Measurements from ENCODE around the gene NLRP8. TPM values are rescaled to one million over a fixed set of nuclear protein-coding genes. Genes with fewer than 3 reads are reported as not detected.

Gene NLRP8
- total RNA-seq, 1 donor from 2014 or later = not detected

DNA sequence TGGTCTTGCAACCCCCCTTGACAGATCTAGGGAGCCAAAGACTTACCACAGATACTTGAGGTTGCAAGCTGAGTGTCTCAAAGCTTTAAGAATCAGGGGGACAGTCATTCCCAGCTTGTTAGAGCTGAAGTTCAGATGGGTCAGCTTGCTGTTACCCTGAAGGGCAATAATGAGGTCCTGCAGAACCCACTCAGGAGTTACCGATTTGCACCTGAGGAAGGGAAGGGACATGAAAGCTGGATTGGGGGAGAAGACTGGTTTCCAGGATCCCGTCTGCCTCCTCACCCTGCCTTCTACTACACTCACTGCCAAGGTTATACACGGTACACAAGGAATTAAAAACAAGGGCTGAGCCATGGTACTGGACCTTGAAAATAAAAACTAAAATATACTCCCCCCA lies 39.9 kb upstream of the NLRP8 start:
- no peaks in the 10 kb centered on the region for H3K4me1 Mint-ChIP-seq (ENCODE audit: unreplicated experiment)
- TF ChIP-seq, protein P1, sequence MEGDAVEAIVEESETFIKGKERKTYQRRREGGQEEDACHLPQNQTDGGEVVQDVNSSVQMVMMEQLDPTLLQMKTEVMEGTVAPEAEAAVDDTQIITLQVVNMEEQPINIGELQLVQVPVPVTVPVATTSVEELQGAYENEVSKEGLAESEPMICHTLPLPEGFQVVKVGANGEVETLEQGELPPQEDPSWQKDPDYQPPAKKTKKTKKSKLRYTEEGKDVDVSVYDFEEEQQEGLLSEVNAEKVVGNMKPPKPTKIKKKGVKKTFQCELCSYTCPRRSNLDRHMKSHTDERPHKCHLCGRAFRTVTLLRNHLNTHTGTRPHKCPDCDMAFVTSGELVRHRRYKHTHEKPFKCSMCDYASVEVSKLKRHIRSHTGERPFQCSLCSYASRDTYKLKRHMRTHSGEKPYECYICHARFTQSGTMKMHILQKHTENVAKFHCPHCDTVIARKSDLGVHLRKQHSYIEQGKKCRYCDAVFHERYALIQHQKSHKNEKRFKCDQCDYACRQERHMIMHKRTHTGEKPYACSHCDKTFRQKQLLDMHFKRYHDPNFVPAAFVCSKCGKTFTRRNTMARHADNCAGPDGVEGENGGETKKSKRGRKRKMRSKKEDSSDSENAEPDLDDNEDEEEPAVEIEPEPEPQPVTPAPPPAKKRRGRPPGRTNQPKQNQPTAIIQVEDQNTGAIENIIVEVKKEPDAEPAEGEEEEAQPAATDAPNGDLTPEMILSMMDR (IDR thresholded peaks at IDR 0.05) = no peak
- no peaks in the 10 kb centered on the region for H3K36me3 Mint-ChIP-seq (ENCODE audit: unreplicated experiment)
- H3K4me3 Mint-ChIP-seq (ENCODE audit: unreplicated experiment) = no peak overlapping the region
- no peaks in the 10 kb centered on the region for H3K27me3 Mint-ChIP-seq (ENCODE audit: unreplicated experiment)
- DNase-seq (ENCODE audit: extremely low spot score, unreplicated experiment) = peak; percentile 23
- peaks cover 47% of the 10 kb centered on the region for H3K9me3 Mint-ChIP-seq (ENCODE audit: unreplicated experiment)
- no peak overlapping the region for H3K27ac Mint-ChIP-seq (ENCODE audit: unreplicated experiment)

DNA sequence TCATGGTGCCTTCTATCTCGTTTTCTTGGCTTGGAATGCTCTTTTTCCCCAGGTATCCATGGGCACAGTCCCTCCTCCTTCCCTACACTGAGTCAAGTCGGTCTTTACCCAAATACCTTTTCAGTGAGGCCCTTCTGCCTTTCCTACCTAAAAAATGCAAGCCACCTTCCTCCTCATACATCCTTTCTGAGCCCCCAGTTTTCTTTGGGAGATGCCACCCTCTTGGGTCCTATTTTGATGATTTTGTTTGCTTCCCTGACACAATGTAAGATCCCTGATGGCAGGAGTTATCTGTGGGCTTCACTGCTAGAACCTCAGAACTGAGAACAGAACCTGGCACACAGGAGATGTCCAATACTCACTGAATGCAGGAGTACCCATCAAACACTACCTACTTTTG lies 37.8 kb upstream of the NLRP8 start:
- peaks cover 36% of the 10 kb centered on the region for H3K9me3 Mint-ChIP-seq (ENCODE audit: unreplicated experiment)
- no peaks in the 10 kb centered on the region for H3K27me3 Mint-ChIP-seq (ENCODE audit: unreplicated experiment)
- DNase-seq (ENCODE audit: extremely low spot score, unreplicated experiment) = peak; percentile 11
- no peaks in the 10 kb centered on the region for H3K36me3 Mint-ChIP-seq (ENCODE audit: unreplicated experiment)
- no peaks in the 10 kb centered on the region for H3K4me1 Mint-ChIP-seq (ENCODE audit: unreplicated experiment)
- H3K4me3 Mint-ChIP-seq (ENCODE audit: unreplicated experiment) = no peak overlapping the region
- TF ChIP-seq, protein P1 (IDR thresholded peaks at IDR 0.05) = no peak
- H3K27ac Mint-ChIP-seq (ENCODE audit: unreplicated experiment) = no peak overlapping the region

DNA sequence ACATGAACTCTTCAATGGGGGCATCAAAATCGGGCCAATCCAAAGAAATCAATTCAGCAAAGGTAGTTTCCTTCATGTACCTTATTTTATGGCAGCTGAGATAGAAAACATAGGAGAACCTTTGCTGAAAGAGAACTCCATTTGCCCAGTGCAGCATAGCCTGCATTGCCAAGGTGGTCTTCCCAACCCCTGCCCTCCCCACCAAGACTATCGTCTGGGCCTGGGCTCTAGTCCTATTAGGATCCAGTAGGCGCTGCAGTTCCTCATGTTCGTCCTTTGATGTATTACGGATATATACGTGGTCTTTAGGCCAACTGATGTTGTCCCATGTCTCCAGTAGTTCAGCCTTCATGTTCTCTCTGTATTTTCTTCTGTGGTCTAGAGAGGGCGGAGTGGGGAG lies 34.7 kb upstream of the NLRP8 start:
- Mint-ChIP-seq H3K4me1 (ENCODE audit: unreplicated experiment) (no peaks in the 10 kb centered on the region), H3K9me3 (ENCODE audit: unreplicated experiment) (peaks cover 56% of the 10 kb centered on the region), H3K36me3 (ENCODE audit: unreplicated experiment) (no peaks in the 10 kb centered on the region), H3K27me3 (ENCODE audit: unreplicated experiment) (no peaks in the 10 kb centered on the region), H3K4me3 (ENCODE audit: unreplicated experiment) (no peak overlapping the region), H3K27ac (ENCODE audit: unreplicated experiment) (no peak overlapping the region)
- TF ChIP-seq, protein P1 (IDR thresholded peaks at IDR 0.05) = no peak
- peak; percentile 68 for DNase-seq (ENCODE audit: extremely low spot score, unreplicated experiment)

DNA sequence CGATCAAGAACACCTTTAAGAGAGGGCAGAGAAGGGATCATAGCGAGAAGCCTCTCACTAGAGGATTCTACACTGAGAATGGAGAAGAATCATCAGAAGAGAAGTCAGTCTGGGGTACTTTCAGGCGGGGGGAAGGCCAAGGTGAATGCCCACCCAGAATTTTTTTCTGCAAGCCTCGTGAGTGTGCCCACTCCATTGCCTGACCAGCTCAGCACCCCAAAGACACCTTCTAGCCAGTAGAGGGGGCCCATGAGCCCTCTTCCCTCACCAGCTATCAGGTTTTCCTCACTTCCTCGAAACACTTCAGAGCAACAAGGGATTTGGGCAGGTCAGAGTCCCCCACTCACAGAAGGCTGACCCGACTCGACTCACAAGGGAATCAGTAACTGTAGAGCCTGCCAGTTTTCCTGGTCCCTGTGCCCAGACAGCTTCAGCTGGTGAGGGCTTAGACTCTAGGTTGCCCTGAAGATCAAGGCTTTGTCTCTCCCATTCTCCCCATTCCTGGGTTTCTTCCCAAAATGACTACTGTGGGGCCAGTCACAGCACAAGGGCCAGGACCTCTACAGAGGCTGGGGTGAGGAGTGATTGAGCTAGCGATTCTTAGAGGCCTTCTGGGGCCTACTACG lies 33.9 kb upstream of the NLRP8 start:
- H3K27ac Mint-ChIP-seq (ENCODE audit: unreplicated experiment) = no peak overlapping the region
- no peaks in the 10 kb centered on the region for H3K4me1 Mint-ChIP-seq (ENCODE audit: unreplicated experiment)
- TF ChIP-seq, protein P1 (IDR thresholded peaks at IDR 0.05) = no peak

DNA sequence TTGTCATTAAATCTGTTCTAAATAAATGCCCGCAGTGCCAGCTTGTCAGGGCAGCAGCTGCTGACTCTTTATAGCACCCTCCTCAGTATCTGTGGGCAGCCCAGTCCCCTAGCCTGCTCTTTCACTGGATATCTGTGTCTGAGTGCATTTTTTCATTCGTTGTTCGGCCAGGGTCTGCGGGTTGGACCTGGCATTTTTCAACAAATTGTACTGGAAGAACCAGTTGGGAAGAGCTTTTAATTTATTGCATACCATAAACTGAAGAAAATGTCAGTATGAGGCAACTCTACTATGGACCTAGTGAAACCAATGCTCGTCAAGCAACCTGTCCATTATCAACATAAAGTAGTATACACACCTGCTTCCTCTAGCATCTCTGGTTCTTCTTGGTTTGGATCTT lies 24.1 kb upstream of the NLRP8 start:
- peak; percentile 44 for DNase-seq (ENCODE audit: extremely low spot score, unreplicated experiment)
- TF ChIP-seq, protein P1 (IDR thresholded peaks at IDR 0.05) = no peak
- peaks cover 2% of the 10 kb centered on the region for H3K36me3 Mint-ChIP-seq (ENCODE audit: unreplicated experiment)
- no peak overlapping the region for H3K27ac Mint-ChIP-seq (ENCODE audit: unreplicated experiment)
- H3K4me3 Mint-ChIP-seq (ENCODE audit: unreplicated experiment) = no peak overlapping the region
- peaks cover 54% of the 10 kb centered on the region for H3K9me3 Mint-ChIP-seq (ENCODE audit: unreplicated experiment)
- H3K27me3 Mint-ChIP-seq (ENCODE audit: unreplicated experiment) = no peaks in the 10 kb centered on the region
- H3K4me1 Mint-ChIP-seq (ENCODE audit: unreplicated experiment) = no peaks in the 10 kb centered on the region

More for the DNA sequence above, 33.9 kb upstream of the NLRP8 start:
- H3K36me3 Mint-ChIP-seq (ENCODE audit: unreplicated experiment) = no peaks in the 10 kb centered on the region
- no peak overlapping the region for H3K4me3 Mint-ChIP-seq (ENCODE audit: unreplicated experiment)
- peaks cover 56% of the 10 kb centered on the region for H3K9me3 Mint-ChIP-seq (ENCODE audit: unreplicated experiment)
- DNase-seq (ENCODE audit: extremely low spot score, unreplicated experiment) = peak; percentile 60
- no peaks in the 10 kb centered on the region for H3K27me3 Mint-ChIP-seq (ENCODE audit: unreplicated experiment)
